IMR-90 (cell line): Measurements from ENCODE around the gene FARP1. TPM values are rescaled to one million over a fixed set of nuclear protein-coding genes. Genes with fewer than 3 reads are reported as not detected.
A peak's percentile ranks its signal among the peaks of the same experiment; 100 is the strongest.

Source experiments
- ATAC-seq: fragments of 200-7000 bp; cut with Tn5 transposase; 2 replicates; pipeline ENCODE4 v1.9.1; 2020; ENCODE audit warnings: low read depth, mild to moderate bottlenecking, moderate library complexity
- BruUV-seq: library from RNA; stranded (reverse); fragments of 400-500 nt; replicated peaks from 2 replicates; lab custom pipeline; 2021; lab: Mats Ljungman, UMichigan
- CTCF ChIA-PET: fragments of 300-600 bp; formaldehyde crosslinking; extraction: SDS; loops from one replicate; lab custom pipeline; 2021; ENCODE audit warnings: antibody characterized with exemption; lab: Yijun Ruan, JAX
- POLR2A ChIA-PET: fragments of 300-600 bp; sonication (Branson Sonifier 250); formaldehyde crosslinking; loops from one replicate; lab custom pipeline; 2022; ENCODE audit warnings: antibody characterized with exemption; ENCODE audit not compliant: unreplicated experiment; lab: Charles Lee
- DNase-seq: peaks from one replicate; pipeline ENCODE4 v3.0.0; 2013
- H2AFZ ChIP-seq: replicated peaks from 2 replicates; pipeline ENCODE3; 2013; ENCODE audit warnings: low read length, mild to moderate bottlenecking; ENCODE audit not compliant: poor library complexity
- H2AK5ac ChIP-seq: 2 replicates; pipeline ENCODE4 v1.6.1; 2013; ENCODE audit warnings: low read depth, low read length, inconsistent platforms
- H2AK9ac ChIP-seq: replicated peaks from 2 replicates; pipeline ENCODE3; 2013; ENCODE audit warnings: mild to moderate bottlenecking, low read depth, low read length, moderate library complexity; ENCODE audit not compliant: poor library complexity
- H2BK120ac ChIP-seq: 2 replicates; pipeline ENCODE4 v1.6.1; 2013; ENCODE audit warnings: low read depth, low read length, inconsistent platforms
- H2BK15ac ChIP-seq: 3 replicates; pipeline ENCODE4 v1.6.1; 2013; ENCODE audit warnings: low read depth, low read length, inconsistent platforms
- H2BK20ac ChIP-seq: 2 replicates; pipeline ENCODE4 v1.6.1; 2013; ENCODE audit warnings: low read depth, mild to moderate bottlenecking, inconsistent platforms, low read length, moderate library complexity
- H2BK5ac ChIP-seq: 2 replicates; pipeline ENCODE4 v1.6.1; 2013; ENCODE audit warnings: mild to moderate bottlenecking, low read depth, low read length, inconsistent platforms; ENCODE audit not compliant: poor library complexity, severe bottlenecking
- H3K14ac ChIP-seq: replicated peaks from 2 replicates; pipeline ENCODE4 v1.6.1; 2013; ENCODE audit warnings: low read depth, low read length, inconsistent platforms
- H3K18ac ChIP-seq: 2 replicates; pipeline ENCODE4 v1.6.1; 2013; ENCODE audit warnings: low read depth, low read length, control low read depth
- H3K23ac ChIP-seq: 2 replicates; pipeline ENCODE4 v1.6.1; 2013; ENCODE audit warnings: low read depth, low read length, inconsistent platforms
- H3K27ac ChIP-seq: 2 replicates; pipeline ENCODE4 v1.5.1; 2013; ENCODE audit warnings: mild to moderate bottlenecking, control low read depth, low read length; ENCODE audit not compliant: insufficient read depth
- H3K27me3 ChIP-seq: 2 replicates; pipeline ENCODE4 v1.6.1; 2013; ENCODE audit warnings: low read length; ENCODE audit not compliant: control insufficient read depth, insufficient read depth
- H3K36me3 ChIP-seq: 2 replicates; pipeline ENCODE4 v1.6.1; 2013; ENCODE audit warnings: low read length, mixed read lengths; ENCODE audit not compliant: control insufficient read depth, insufficient read depth
- H3K4ac ChIP-seq: 2 replicates; pipeline ENCODE4 v1.6.1; 2013; ENCODE audit warnings: low read depth, low read length, inconsistent platforms
- H3K4me1 ChIP-seq: 2 replicates; pipeline ENCODE4 v1.6.1; 2013; ENCODE audit warnings: low read length, mixed read lengths; ENCODE audit not compliant: control insufficient read depth, insufficient read depth
- H3K4me2 ChIP-seq: 2 replicates; pipeline ENCODE4 v1.6.1; 2013; ENCODE audit warnings: low read depth, mild to moderate bottlenecking, control low read depth, low read length, moderate library complexity
- H3K4me3 ChIP-seq: 2 replicates; pipeline ENCODE4 v1.5.1; 2013; ENCODE audit warnings: low read depth, mild to moderate bottlenecking, control low read depth, low read length, moderate library complexity; ENCODE audit not compliant: insufficient read depth
- H3K56ac ChIP-seq: 2 replicates; pipeline ENCODE4 v1.6.1; 2013; ENCODE audit warnings: low read length, inconsistent platforms; ENCODE audit not compliant: insufficient read depth; ENCODE audit errors: extremely low read depth
- H3K79me1 ChIP-seq, 2 experiments: 2 replicates each; pipeline ENCODE4 v1.6.1; 2013; ENCODE audit warnings: low read length in 2 of 2, inconsistent platforms in 1 of 2, low read depth in 1 of 2
- H3K9ac ChIP-seq: 2 replicates; pipeline ENCODE4 v1.6.1; 2013; ENCODE audit warnings: low read depth, low read length, control low read depth
- H3K9me1 ChIP-seq: 2 replicates; pipeline ENCODE4 v1.6.1; 2013; ENCODE audit warnings: low read length, inconsistent platforms; ENCODE audit not compliant: insufficient read depth
- H3K9me3 ChIP-seq: 2 replicates; pipeline ENCODE4 v1.6.1; 2013; ENCODE audit warnings: low read length; ENCODE audit not compliant: control insufficient read depth, insufficient read depth
- H4K20me1 ChIP-seq: 2 replicates; pipeline ENCODE4 v1.6.1; 2013; ENCODE audit warnings: low read length, inconsistent platforms; ENCODE audit not compliant: insufficient read depth
- H4K5ac ChIP-seq: 2 replicates; pipeline ENCODE4 v1.6.1; 2013; ENCODE audit warnings: mild to moderate bottlenecking, low read depth, low read length, control low read depth
- H4K8ac ChIP-seq, 2 experiments: 2 replicates each; pipeline ENCODE4 v1.6.1; 2013; ENCODE audit warnings: low read depth in 2 of 2, low read length in 2 of 2, control low read depth in 1 of 2, inconsistent platforms in 1 of 2
- H4K91ac ChIP-seq: 2 replicates; pipeline ENCODE4 v1.6.1; 2013; ENCODE audit warnings: low read depth, low read length, inconsistent platforms; ENCODE audit not compliant: insufficient read depth
- BHLHE40 ChIP-seq: fragments of 150-350 bp; IDR thresholded peaks from 2 replicates; pipeline ENCODE4 v1.6.1; 2016; ENCODE audit warnings: mild to moderate bottlenecking, low read depth, low read length
- CEBPB ChIP-seq: IDR thresholded peaks from 2 replicates; pipeline ENCODE4 v1.6.1; 2012; ENCODE audit warnings: low read depth, low read length, improper control_type of control experiment
- CHD1 ChIP-seq: IDR thresholded peaks from 2 replicates; pipeline ENCODE4 v1.6.1; 2012; ENCODE audit warnings: low read depth, low read length, improper control_type of control experiment
- FOS ChIP-seq: fragments of 150-350 bp; IDR thresholded peaks from 2 replicates; pipeline ENCODE4 v1.6.1; 2016; ENCODE audit warnings: low read depth, low read length
- MAFK ChIP-seq: IDR thresholded peaks from 2 replicates; pipeline ENCODE4 v1.6.1; 2012; ENCODE audit warnings: low read depth, low read length, improper control_type of control experiment
- MAZ ChIP-seq: IDR thresholded peaks from 2 replicates; pipeline ENCODE4 v1.6.1; 2012; ENCODE audit warnings: low read depth, mild to moderate bottlenecking, low read length, improper control_type of control experiment, moderate library complexity, borderline replicate concordance
- MXI1 ChIP-seq: IDR thresholded peaks from 2 replicates; pipeline ENCODE4 v1.6.1; 2012; ENCODE audit warnings: low read depth, mild to moderate bottlenecking, low read length, moderate library complexity, borderline replicate concordance
- NFE2L2 ChIP-seq: fragments of 150-350 bp; IDR thresholded peaks from 2 replicates; pipeline ENCODE4 v1.6.1; 2016; ENCODE audit warnings: low read depth, mild to moderate bottlenecking, low read length
- POLR2A ChIP-seq: IDR thresholded peaks from 2 replicates; pipeline ENCODE4 v1.6.1; 2012; ENCODE audit warnings: mild to moderate bottlenecking, low read depth, low read length
- RAD21 ChIP-seq: IDR thresholded peaks from 2 replicates; pipeline ENCODE4 v1.6.1; 2012; ENCODE audit warnings: low read length, improper control_type of control experiment
- RCOR1 ChIP-seq: IDR thresholded peaks from 2 replicates; pipeline ENCODE4 v1.6.1; 2012; ENCODE audit warnings: mild to moderate bottlenecking, low read length, improper control_type of control experiment; ENCODE audit not compliant: insufficient replicate concordance
- RFX5 ChIP-seq: IDR thresholded peaks from 2 replicates; pipeline ENCODE4 v1.8.0; 2012; ENCODE audit warnings: low read depth, mild to moderate bottlenecking, low read length, moderate library complexity
- SMC3 ChIP-seq: fragments of 150-350 bp; IDR thresholded peaks from 2 replicates; pipeline ENCODE4 v1.6.1; 2016; ENCODE audit warnings: low read depth, mild to moderate bottlenecking, antibody characterized with exemption, low read length, moderate library complexity
- WGBS, 2 experiments: methylation state at CpG; one replicate each; pipeline versions ENCODE4 v1.1.5 to v1.1.7; 2013; ENCODE audit warnings: missing lambda C conversion rate in 2 of 2; ENCODE audit not compliant: insufficient read length in 1 of 2; ENCODE audit errors: extremely low coverage in 2 of 2; 5-methylcytosine and 5-hydroxymethylcytosine counted together
- dilution Hi-C: fragments of 300-500 bp; cut with HindIII; formaldehyde crosslinking; loops from one replicate; pipeline ENCODE4 v1.14.3; 2018; ENCODE audit warnings: low sequenced_read_pairs; ENCODE audit not compliant: unreplicated experiment
- in situ Hi-C: fragments of 300-500 bp; cut with MboI; formaldehyde crosslinking; loops from 3 replicates; pipeline ENCODE4 v1.14.3; 2019; ENCODE audit warnings: low sequenced_read_pairs, inconsistent platforms, mixed read lengths
- intact Hi-C: fragments of 100-400 bp; cut with micrococcal nuclease; formaldehyde crosslinking; loops from 2 replicates; pipeline ENCODE4 v1.10.0; 2022
- polyA plus RNA-seq, 3 experiments: library from polyadenylated mRNA; depleted of rRNA; stranded (reverse); fragments of >200 nt; gene quantifications; 2 replicates each; pipeline ENCODE4 v1.2.3, GENCODE V29; 2012; ENCODE audit warnings: low replicate concordance in 1 of 3
- total RNA-seq: library from RNA; depleted of rRNA; stranded (reverse); fragments of >200 nt; gene quantifications from 2 replicates; pipeline ENCODE4 v1.2.3, GENCODE V29; 2012
- TF ChIP-seq, protein P1 (sequence below): conservative IDR thresholded peaks from 2 replicates; pipeline ENCODE4 v1.5.1; 2012; ENCODE audit warnings: mild to moderate bottlenecking, low read depth, low read length, improper control_type of control experiment
- TF ChIP-seq, protein P2 (sequence below): fragments of 150-350 bp; IDR thresholded peaks from 2 replicates; pipeline ENCODE4 v1.6.1; 2017; ENCODE audit warnings: mild to moderate bottlenecking, antibody characterized with exemption, low read length, low read depth
- TF ChIP-seq, protein P3 (sequence below): fragments of 150-350 bp; IDR thresholded peaks from 2 replicates; pipeline ENCODE4 v1.6.1; 2016; ENCODE audit warnings: low read depth, mild to moderate bottlenecking, low read length, moderate library complexity, borderline replicate concordance

FARP1 gene
- total and polyA plus RNA-seq, 2 of the 4 experiments (the other 2 are of a cell fraction): 39.6 to 57.0 TPM

DNA sequence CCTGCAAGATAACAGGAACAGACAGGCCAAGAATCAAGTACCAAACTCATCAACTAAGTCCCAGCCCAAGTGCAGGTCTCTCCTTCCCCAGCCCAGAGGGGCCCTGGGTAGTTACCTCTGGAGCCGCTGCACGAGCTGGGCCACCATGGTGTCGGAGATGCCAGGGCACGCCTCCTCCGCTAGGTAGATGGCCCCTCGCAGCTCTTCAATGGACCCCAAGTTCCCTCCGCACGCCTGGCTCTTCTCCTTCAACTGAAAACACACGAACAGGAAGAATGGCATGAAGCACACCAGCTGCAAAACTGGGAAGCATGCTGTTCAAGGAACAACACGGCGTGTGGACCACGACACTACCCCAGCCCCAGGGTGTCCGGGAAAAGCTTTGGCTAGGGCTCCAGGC, 314.2 kb downstream of the FARP1 start:
- dilution Hi-C loops (loop anchor here (25.0 kb wide), 1 partner anchor 205 kb away; no protein-coding TSS in a partner anchor), intact Hi-C loops (no loop called here), in situ Hi-C loops (loop anchor here (10.0 kb wide), 1 partner anchor 378 kb away; no protein-coding TSS in a partner anchor)
- ChIA-PET POLR2A (no interaction called here), CTCF (no interaction called here)
- H3K4me2 ChIP-seq: no peak overlapping the region
- no peak overlapping the region for H3K4ac ChIP-seq
- 92% methylated on average over 2 of the region's 13 CpGs; no CpG with 5 or more reads in 1 of the 2 experiments for WGBS, 2 experiments
- H2AK9ac ChIP-seq: peak overlapping the region; percentile 52
- no peak overlapping the region for H2BK120ac ChIP-seq
- H2AK5ac ChIP-seq: no peak overlapping the region
- H4K8ac ChIP-seq: no peak overlapping the region
- H3K9me1 ChIP-seq: peaks cover 15% of the 10 kb centered on the region
- H2BK5ac ChIP-seq: no peak overlapping the region
- peaks cover 48% of the 10 kb centered on the region for H3K36me3 ChIP-seq
- H3K27ac ChIP-seq: no peak overlapping the region
- TF ChIP-seq, protein P1, sequence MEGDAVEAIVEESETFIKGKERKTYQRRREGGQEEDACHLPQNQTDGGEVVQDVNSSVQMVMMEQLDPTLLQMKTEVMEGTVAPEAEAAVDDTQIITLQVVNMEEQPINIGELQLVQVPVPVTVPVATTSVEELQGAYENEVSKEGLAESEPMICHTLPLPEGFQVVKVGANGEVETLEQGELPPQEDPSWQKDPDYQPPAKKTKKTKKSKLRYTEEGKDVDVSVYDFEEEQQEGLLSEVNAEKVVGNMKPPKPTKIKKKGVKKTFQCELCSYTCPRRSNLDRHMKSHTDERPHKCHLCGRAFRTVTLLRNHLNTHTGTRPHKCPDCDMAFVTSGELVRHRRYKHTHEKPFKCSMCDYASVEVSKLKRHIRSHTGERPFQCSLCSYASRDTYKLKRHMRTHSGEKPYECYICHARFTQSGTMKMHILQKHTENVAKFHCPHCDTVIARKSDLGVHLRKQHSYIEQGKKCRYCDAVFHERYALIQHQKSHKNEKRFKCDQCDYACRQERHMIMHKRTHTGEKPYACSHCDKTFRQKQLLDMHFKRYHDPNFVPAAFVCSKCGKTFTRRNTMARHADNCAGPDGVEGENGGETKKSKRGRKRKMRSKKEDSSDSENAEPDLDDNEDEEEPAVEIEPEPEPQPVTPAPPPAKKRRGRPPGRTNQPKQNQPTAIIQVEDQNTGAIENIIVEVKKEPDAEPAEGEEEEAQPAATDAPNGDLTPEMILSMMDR: no peak
- TF ChIP-seq POLR2A: no peak
- no peak for TF ChIP-seq MAFK
- no peak for TF ChIP-seq RAD21
- no peak for TF ChIP-seq CHD1
- TF ChIP-seq, protein P2, sequence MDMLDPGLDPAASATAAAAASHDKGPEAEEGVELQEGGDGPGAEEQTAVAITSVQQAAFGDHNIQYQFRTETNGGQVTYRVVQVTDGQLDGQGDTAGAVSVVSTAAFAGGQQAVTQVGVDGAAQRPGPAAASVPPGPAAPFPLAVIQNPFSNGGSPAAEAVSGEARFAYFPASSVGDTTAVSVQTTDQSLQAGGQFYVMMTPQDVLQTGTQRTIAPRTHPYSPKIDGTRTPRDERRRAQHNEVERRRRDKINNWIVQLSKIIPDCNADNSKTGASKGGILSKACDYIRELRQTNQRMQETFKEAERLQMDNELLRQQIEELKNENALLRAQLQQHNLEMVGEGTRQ: no peak
- TF ChIP-seq SMC3: no peak
- TF ChIP-seq, protein P3, sequence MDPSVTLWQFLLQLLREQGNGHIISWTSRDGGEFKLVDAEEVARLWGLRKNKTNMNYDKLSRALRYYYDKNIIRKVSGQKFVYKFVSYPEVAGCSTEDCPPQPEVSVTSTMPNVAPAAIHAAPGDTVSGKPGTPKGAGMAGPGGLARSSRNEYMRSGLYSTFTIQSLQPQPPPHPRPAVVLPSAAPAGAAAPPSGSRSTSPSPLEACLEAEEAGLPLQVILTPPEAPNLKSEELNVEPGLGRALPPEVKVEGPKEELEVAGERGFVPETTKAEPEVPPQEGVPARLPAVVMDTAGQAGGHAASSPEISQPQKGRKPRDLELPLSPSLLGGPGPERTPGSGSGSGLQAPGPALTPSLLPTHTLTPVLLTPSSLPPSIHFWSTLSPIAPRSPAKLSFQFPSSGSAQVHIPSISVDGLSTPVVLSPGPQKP: no peak
- TF ChIP-seq RFX5: no peak
- no peak for TF ChIP-seq RCOR1
- no peak for TF ChIP-seq NFE2L2
- no peak for TF ChIP-seq CEBPB
- no peak for TF ChIP-seq FOS
- no peak for TF ChIP-seq BHLHE40
- no peak for TF ChIP-seq MXI1
- TF ChIP-seq MAZ: no peak
- no peak overlapping the region for H3K56ac ChIP-seq
- H4K91ac ChIP-seq: no peak overlapping the region
- no peak for ATAC-seq
- H2BK15ac ChIP-seq: no peak overlapping the region
- no peak overlapping the region for H3K23ac ChIP-seq
- no peak overlapping the region for H3K9ac ChIP-seq
- no peaks in the 10 kb centered on the region for H3K9me3 ChIP-seq
- no peak for DNase-seq
- no TSS peak for BruUV-seq
- no peak overlapping the region for H3K18ac ChIP-seq
- no peaks in the 10 kb centered on the region for H3K27me3 ChIP-seq
- no peak overlapping the region for H2AFZ ChIP-seq
- H4K5ac ChIP-seq: no peak overlapping the region
- no peak overlapping the region for H3K14ac ChIP-seq
- H2BK20ac ChIP-seq: no peak overlapping the region
- H3K4me1 ChIP-seq: peaks cover 6% of the 10 kb centered on the region
- H4K20me1 ChIP-seq: peaks cover 20% of the 10 kb centered on the region
- peaks cover 15 to 73% of the 10 kb centered on the region in 2 experiments for H3K79me1 ChIP-seq
- no peak overlapping the region for H3K4me3 ChIP-seq
